Heart left ventricle (tissue), 16 donors: ENCODE data around the gene AK3. TPM values are rescaled to one million over a fixed set of nuclear protein-coding genes. Genes with fewer than 3 reads are reported as not detected.

Experiments used
- ATAC-seq, 4 donors: fragments of 200-7000 bp; cut with Tn5 transposase; one replicate each; pipeline ENCODE4 v1.9.1; 2020 to 2022; ENCODE audit warnings: moderate library complexity in 4 of 4, mild to moderate bottlenecking in 3 of 4, moderate number of reproducible peaks in 1 of 4
- DNase-seq, 5 donors: peaks; one replicate each; pipeline ENCODE4 v3.0.0-alpha.2; 2020
- H3K27ac ChIP-seq, 12 donors: fragments of 200-600 bp; sonication (generic) in 4 of 12; one replicate each; pipeline versions ENCODE4 v1.5.0 to v1.8.0; 2016 to 2022; ENCODE audit warnings: mild to moderate bottlenecking in 2 of 12
- H3K27me3 ChIP-seq, 9 donors: fragments of 200-600 bp; sonication (generic) in 2 of 9; one replicate each; pipeline versions ENCODE4 v1.5.1 to v1.8.0; 2016 to 2022; ENCODE audit warnings: mild to moderate bottlenecking in 3 of 9
- H3K36me3 ChIP-seq, 9 donors: fragments of 200-600 bp; sonication (generic) in 2 of 9; one replicate each; pipeline versions ENCODE4 v1.5.0 to v1.8.0; 2018 to 2022; ENCODE audit warnings: mild to moderate bottlenecking in 2 of 9
- H3K4me1 ChIP-seq, 12 donors: fragments of 200-600 bp; sonication (generic) in 4 of 12; one replicate each; pipeline versions ENCODE4 v1.5.0 to v1.8.0; 2016 to 2022; ENCODE audit warnings: mild to moderate bottlenecking in 3 of 12
- H3K4me3 ChIP-seq, 12 donors: fragments of 200-600 bp; sonication (generic) in 4 of 12; one replicate each; pipeline versions ENCODE4 v1.5.0 to v1.8.0; 2017 to 2022; ENCODE audit warnings: mild to moderate bottlenecking in 9 of 12, moderate library complexity in 4 of 12
- H3K9me3 ChIP-seq, 12 donors: fragments of 200-600 bp; sonication (generic) in 4 of 12; one replicate each; pipeline versions ENCODE4 v1.5.0 to v1.8.0; 2016 to 2022; ENCODE audit warnings: mild to moderate bottlenecking in 1 of 12
- CTCF ChIP-seq, 12 donors: fragments of 200-600 bp; sonication (generic) in 4 of 12; IDR thresholded peaks; one replicate each; pipeline versions ENCODE4 v1.5.0 to v1.8.0; 2018 to 2022; ENCODE audit warnings: antibody characterized with exemption in 12 of 12, mild to moderate bottlenecking in 5 of 12
- POLR2A ChIP-seq, 2 donors: fragments of 450-650 bp; IDR thresholded peaks; one replicate each; pipeline ENCODE4 v1.6.1; 2017; ENCODE audit warnings: antibody characterized with exemption in 2 of 2, mild to moderate bottlenecking in 2 of 2, moderate library complexity in 2 of 2
- WGBS, 4 donors: extraction: QIAGEN DNeasy Blood & Tissue Kit in 2 of 4; methylation state at CpG; one replicate each; pipeline versions ENCODE4 v1.1.5 to v1.1.7; 2013 to 2018; 5-methylcytosine and 5-hydroxymethylcytosine counted together
- intact Hi-C, 10 donors: fragments of 100-400 bp; cut with DNase I; formaldehyde crosslinking; loops; one replicate each; pipeline versions ENCODE4 v1.11.1 to v1.14.2; 2022
- polyA plus RNA-seq, 2 donors: library from polyadenylated mRNA; stranded (reverse); fragments of 200-250 nt; gene quantifications; one replicate each; pipeline ENCODE4 v1.2.3, GENCODE V29; 2013
- total RNA-seq, 9 donors: library from RNA; depleted of rRNA in 2 of 9; stranded (reverse); fragments of >200 nt in 2 of 9; fragmentation: NEBNext Ultra II Directional in 3 of 9; extraction: Animal tissue kit (Norgen Biotek cat#: 25700) in 3 of 9; gene quantifications; one replicate each; pipeline versions ENCODE4 v1.1.0 to v1.2.4, GENCODE V29; 2016 to 2023
- donor health status: ischemic (EF 13 %, LVEDD 7.1; RV severe dilation, severe dysfunction).
- donor health status: healthy with polysubstance abuse.
- donor health status: DM: no; HTN: yes; CAD: no.
- donor health status: DM: no; HTN: no; CAD: no.
- donor health status: ischemic (EF 25% LVEDD 6.9; RV normal size, moderate dysfunction).
- donor health status: ischemic (EF 25% LVEDD 5.7; RV mildly dilated, moderate dysfunction).
- donor health status: healthy.
- donor health status: DM: yes; HTN: yes; CAD: no.
- donor health status: ischemic (EF 35%, LVEDD 5.7; RV mildly dilated, moderate dysfunction).
- donor health status: nonischemic (EF 11% LVEDD 7.7; RV severe dilation, severe dysfunction).
- donor health status: DM: yes; HTN: yes; CAD: no.
- donor health status: PGD.
- donor health status: ischemic (EF 29% LVEDD 5.4; RV normal size, mild dysfunction).
- donor health status: nonischemic (EF 23%, LVEDD 6.1; RV moderate dilation, normal function).

The AK3 gene
- total and polyA plus RNA-seq, 11 donors, result 47.8 to 231 (median 149) TPM

DNA sequence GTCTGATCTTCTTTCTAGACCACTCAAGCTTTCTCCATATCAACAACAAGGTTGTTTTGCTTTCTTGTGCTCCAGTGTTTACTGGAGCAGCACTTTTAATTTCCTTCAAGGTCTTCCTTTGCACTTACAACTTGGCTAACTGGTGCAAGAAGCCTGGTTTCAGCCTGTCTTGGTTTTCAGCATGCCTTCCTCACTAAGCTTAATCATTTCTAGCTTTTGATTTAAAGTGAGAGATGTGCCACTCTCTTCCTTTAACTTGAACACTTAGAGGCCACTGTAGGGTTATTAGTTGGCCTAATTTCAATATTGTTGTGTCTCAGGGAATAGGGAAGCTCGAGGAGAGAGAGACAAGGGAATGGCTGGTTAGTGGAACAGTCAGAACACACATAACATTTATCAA is 13.4 kb downstream of the AK3 start:
- TF ChIP-seq POLR2A (IDR thresholded peaks at IDR 0.05), result no peak
- no peak for TF ChIP-seq CTCF (IDR thresholded peaks at IDR 0.05)
- no peaks in the 10 kb centered on the region for H3K27me3 ChIP-seq
- ATAC-seq, result no peak
- H3K4me3 ChIP-seq, result no peak overlapping the region
- no peak for DNase-seq
- H3K4me1 ChIP-seq, result peaks cover 0 to 9% (median 0%) of the 10 kb centered on the region in 12 donors
- intact Hi-C loops, result no loop called here
- peaks cover 0 to 17% (median 3%) of the 10 kb centered on the region in 9 donors for H3K36me3 ChIP-seq
- H3K27ac ChIP-seq, result no peak overlapping the region
- H3K9me3 ChIP-seq, result no peaks in the 10 kb centered on the region
- WGBS, 4 donors, result 44 to 59% (median 54%) methylated on average over 1 of the region's 1 CpG

DNA sequence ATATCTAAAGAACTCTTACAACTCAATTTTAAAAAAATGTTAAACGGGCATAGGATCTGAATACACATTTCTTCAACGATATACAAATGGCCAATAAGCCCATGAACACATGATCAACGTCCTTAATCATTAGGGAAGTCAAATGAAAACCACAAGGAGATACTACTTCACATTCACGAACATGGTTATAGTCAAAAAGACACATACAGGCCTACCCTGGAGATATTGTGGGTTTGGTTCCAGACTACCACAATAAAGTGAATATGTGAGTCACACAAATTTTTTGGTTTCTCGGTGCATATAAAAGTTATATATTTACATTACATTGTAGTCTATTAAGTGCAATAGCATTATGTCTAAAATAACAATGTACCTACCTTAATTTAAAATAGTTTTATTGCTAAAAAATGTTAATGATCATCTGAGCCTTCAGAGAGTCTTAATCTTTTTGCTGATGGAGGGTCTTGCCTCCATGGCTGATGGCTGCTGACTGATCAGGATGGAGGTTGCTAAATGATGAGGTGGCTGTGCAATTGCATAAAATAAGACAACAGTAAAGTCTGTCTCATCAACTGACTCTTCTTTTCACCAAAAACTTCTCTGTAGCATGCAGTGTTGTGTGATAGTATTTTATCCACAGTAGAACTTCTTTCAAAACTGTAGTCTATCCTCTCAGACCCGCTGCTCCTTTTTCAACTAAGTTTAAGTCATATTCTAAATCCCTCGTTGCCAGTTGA is 15.1 kb downstream of the AK3 start:
- no peak for DNase-seq
- no peaks in the 10 kb centered on the region for H3K9me3 ChIP-seq
- peaks cover 0 to 9% (median 0%) of the 10 kb centered on the region in 12 donors for H3K4me1 ChIP-seq
- no peak overlapping the region for H3K27ac ChIP-seq
- H3K36me3 ChIP-seq, result peaks cover 0 to 33% (median 17%) of the 10 kb centered on the region in 9 donors
- intact Hi-C loops, result no loop called here
- ATAC-seq, result no peak
- no peaks in the 10 kb centered on the region for H3K27me3 ChIP-seq
- TF ChIP-seq CTCF (IDR thresholded peaks at IDR 0.05) (no peak), POLR2A (IDR thresholded peaks at IDR 0.05) (no peak)
- H3K4me3 ChIP-seq, result no peak overlapping the region
- 84 to 91% (median 91%) methylated on average over 7 of the region's 7 CpGs for WGBS, 4 donors

GRCh38 chr9:4721736-4722135 is 19.3 kb downstream of the AK3 start:
- Histone ChIP-seq H3K4me1 (no peaks in the 10 kb centered on the region), H3K9me3 (no peaks in the 10 kb centered on the region), H3K27ac (no peak overlapping the region), H3K4me3 (no peak overlapping the region), H3K27me3 (no peaks in the 10 kb centered on the region), H3K36me3 (peaks cover 3 to 74% (median 51%) of the 10 kb centered on the region in 9 donors)
- DNase-seq (no peak), ATAC-seq (no peak)
- intact Hi-C loops, result no loop called here
- 76 to 99% (median 94%) methylated on average over 4 of the region's 4 CpGs for WGBS, 4 donors
- no peak for TF ChIP-seq POLR2A (IDR thresholded peaks at IDR 0.05)
- no peak for TF ChIP-seq CTCF (IDR thresholded peaks at IDR 0.05)

GRCh38 chr9:4718911-4719310 is 22.1 kb downstream of the AK3 start:
- intact Hi-C loops, result no loop called here
- no peaks in the 10 kb centered on the region for H3K9me3 ChIP-seq
- TF ChIP-seq CTCF (IDR thresholded peaks at IDR 0.05), result no peak
- no peak for TF ChIP-seq POLR2A (IDR thresholded peaks at IDR 0.05)
- ATAC-seq (no peak), DNase-seq (no peak)
- no peaks in the 10 kb centered on the region for H3K27me3 ChIP-seq
- H3K27ac ChIP-seq, result no peak overlapping the region
- no peak overlapping the region for H3K4me3 ChIP-seq
- 94 to 96% (median 95%) methylated on average over 6 of the region's 6 CpGs for WGBS, 4 donors
- no peaks in the 10 kb centered on the region for H3K4me1 ChIP-seq
- H3K36me3 ChIP-seq, result peaks cover 3 to 87% (median 72%) of the 10 kb centered on the region in 9 donors
